Left lung (tissue), 10 donors: Measurements from ENCODE around the gene PDE8A. TPM values are rescaled to one million over a fixed set of nuclear protein-coding genes. Genes with fewer than 3 reads are reported as not detected.

Experiments used
- ATAC-seq: fragments of 200-7000 bp; cut with Tn5 transposase; one replicate; pipeline ENCODE4 v1.9.1; 2020; ENCODE audit warnings: moderate library complexity
- DNase-seq, 4 donors: peaks; one replicate each; pipeline ENCODE4 v3.0.0-alpha.2; 2013 to 2020
- H3K27ac ChIP-seq, 2 donors: fragments of 200-600 bp; sonication (generic) in 1 of 2; one replicate each; pipeline versions ENCODE4 v1.5.0 to v1.8.0; 2020 to 2021
- H3K27me3 ChIP-seq, 2 donors: fragments of 200-600 bp; sonication (generic) in 1 of 2; one replicate each; pipeline versions ENCODE4 v1.5.0 to v1.8.0; 2020 to 2021
- H3K36me3 ChIP-seq, 2 donors: fragments of 200-600 bp; sonication (generic) in 1 of 2; one replicate each; pipeline versions ENCODE4 v1.5.0 to v1.8.0; 2020 to 2021
- H3K4me1 ChIP-seq, 2 donors: fragments of 200-600 bp; one replicate each; pipeline ENCODE4 v1.8.0; 2021
- H3K4me3 ChIP-seq, 2 donors: fragments of 200-600 bp; sonication (generic) in 1 of 2; one replicate each; pipeline versions ENCODE4 v1.5.0 to v1.8.0; 2020 to 2021; ENCODE audit warnings: mild to moderate bottlenecking in 1 of 2
- H3K9me3 ChIP-seq, 2 donors: fragments of 200-600 bp; sonication (generic) in 1 of 2; one replicate each; pipeline versions ENCODE4 v1.5.0 to v1.8.0; 2020 to 2021
- intact Hi-C, 2 donors: fragments of 100-400 bp; cut with DNase I; formaldehyde crosslinking; loops; one replicate each; pipeline versions ENCODE4 v1.11.2 to v1.14.2; 2022
- polyA plus RNA-seq, 6 donors: library from polyadenylated mRNA; unstranded; fragments of 120-200 nt; gene quantifications; one replicate each; pipeline ENCODE4 v1.2.1, GENCODE V29; 2013; ENCODE audit not compliant: insufficient read length in 6 of 6
- total RNA-seq, 2 donors: library from RNA; stranded (reverse); fragmentation: NEBNext Ultra II Directional; extraction: Animal tissue kit (Norgen Biotek cat#: 25700); gene quantifications; one replicate each; pipeline ENCODE4 v1.2.1, GENCODE V29; 2021
- TF ChIP-seq, protein P1 (sequence below), 2 donors: fragments of 200-600 bp; sonication (generic) in 1 of 2; IDR thresholded peaks; one replicate each; pipeline versions ENCODE4 v1.5.0 to v1.8.0; 2021; ENCODE audit warnings: antibody characterized with exemption in 2 of 2
- donor health status: DM: no; HTN: yes; CAD: no.
- donor health status: DM: no; HTN: no; CAD: no.

The PDE8A gene
- total and polyA plus RNA-seq, 8 donors = 30.4 to 64.0 (median 48.4) TPM

GRCh38 chr15:84947947-84948830 is 33.5 kb upstream of the PDE8A start:
- H3K4me1 ChIP-seq = no peaks in the 10 kb centered on the region
- H3K36me3 ChIP-seq = no peaks in the 10 kb centered on the region
- no peaks in the 10 kb centered on the region for H3K27me3 ChIP-seq
- intact Hi-C loops = no loop called here
- no peak overlapping the region for H3K4me3 ChIP-seq
- peak in 1 of 4 donors; percentile 44 for DNase-seq
- TF ChIP-seq, protein P1, sequence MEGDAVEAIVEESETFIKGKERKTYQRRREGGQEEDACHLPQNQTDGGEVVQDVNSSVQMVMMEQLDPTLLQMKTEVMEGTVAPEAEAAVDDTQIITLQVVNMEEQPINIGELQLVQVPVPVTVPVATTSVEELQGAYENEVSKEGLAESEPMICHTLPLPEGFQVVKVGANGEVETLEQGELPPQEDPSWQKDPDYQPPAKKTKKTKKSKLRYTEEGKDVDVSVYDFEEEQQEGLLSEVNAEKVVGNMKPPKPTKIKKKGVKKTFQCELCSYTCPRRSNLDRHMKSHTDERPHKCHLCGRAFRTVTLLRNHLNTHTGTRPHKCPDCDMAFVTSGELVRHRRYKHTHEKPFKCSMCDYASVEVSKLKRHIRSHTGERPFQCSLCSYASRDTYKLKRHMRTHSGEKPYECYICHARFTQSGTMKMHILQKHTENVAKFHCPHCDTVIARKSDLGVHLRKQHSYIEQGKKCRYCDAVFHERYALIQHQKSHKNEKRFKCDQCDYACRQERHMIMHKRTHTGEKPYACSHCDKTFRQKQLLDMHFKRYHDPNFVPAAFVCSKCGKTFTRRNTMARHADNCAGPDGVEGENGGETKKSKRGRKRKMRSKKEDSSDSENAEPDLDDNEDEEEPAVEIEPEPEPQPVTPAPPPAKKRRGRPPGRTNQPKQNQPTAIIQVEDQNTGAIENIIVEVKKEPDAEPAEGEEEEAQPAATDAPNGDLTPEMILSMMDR (IDR thresholded peaks at IDR 0.05) = no peak
- H3K9me3 ChIP-seq = no peaks in the 10 kb centered on the region
- H3K27ac ChIP-seq = no peak overlapping the region
- peak; percentile 71 for ATAC-seq

DNA sequence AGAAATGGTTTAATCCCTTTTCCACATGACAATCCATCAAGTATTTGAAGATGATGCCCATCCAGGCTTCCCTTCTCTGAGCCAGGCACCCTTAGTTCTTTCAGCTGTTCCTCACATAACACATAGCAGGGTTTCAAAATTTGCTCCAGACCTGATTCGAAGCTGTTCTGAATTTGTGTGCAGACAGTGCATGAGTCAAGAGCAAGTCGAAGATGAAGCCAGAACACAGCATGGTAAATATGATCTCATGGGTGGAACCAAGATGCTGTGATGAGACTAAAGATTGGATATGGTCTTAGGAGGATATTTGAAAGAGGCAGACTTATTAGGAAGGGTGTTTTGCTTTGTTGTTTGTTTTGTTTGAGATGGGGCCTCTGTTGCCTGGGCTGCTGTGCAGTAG is 32.6 kb upstream of the PDE8A start:
- no peak overlapping the region for H3K27ac ChIP-seq
- DNase-seq (no peak), ATAC-seq (peak; percentile 16)
- no peak overlapping the region for H3K4me3 ChIP-seq
- TF ChIP-seq, protein P1 (IDR thresholded peaks at IDR 0.05) = no peak
- H3K9me3 ChIP-seq = no peaks in the 10 kb centered on the region
- H3K27me3 ChIP-seq = no peaks in the 10 kb centered on the region
- intact Hi-C loops = no loop called here
- no peaks in the 10 kb centered on the region for H3K4me1 ChIP-seq
- no peaks in the 10 kb centered on the region for H3K36me3 ChIP-seq

- no peak overlapping the region for H3K4me3 ChIP-seq
- intact Hi-C loops = loop anchor here in 1 of 2 donors (10.0 kb wide), 1 partner anchor 95 kb away; no protein-coding TSS in a partner anchor
- no peaks in the 10 kb centered on the region for H3K36me3 ChIP-seq
- no peaks in the 10 kb centered on the region for H3K27me3 ChIP-seq
- H3K9me3 ChIP-seq = no peaks in the 10 kb centered on the region
- no peak overlapping the region for H3K27ac ChIP-seq
- no peak for ATAC-seq
- DNase-seq = no peak
- no peaks in the 10 kb centered on the region for H3K4me1 ChIP-seq
- TF ChIP-seq, protein P1 (IDR thresholded peaks at IDR 0.05) = no peak
Measured at GRCh38 chr15:84949845-84950569, 31.6 kb upstream of the PDE8A start.

DNA sequence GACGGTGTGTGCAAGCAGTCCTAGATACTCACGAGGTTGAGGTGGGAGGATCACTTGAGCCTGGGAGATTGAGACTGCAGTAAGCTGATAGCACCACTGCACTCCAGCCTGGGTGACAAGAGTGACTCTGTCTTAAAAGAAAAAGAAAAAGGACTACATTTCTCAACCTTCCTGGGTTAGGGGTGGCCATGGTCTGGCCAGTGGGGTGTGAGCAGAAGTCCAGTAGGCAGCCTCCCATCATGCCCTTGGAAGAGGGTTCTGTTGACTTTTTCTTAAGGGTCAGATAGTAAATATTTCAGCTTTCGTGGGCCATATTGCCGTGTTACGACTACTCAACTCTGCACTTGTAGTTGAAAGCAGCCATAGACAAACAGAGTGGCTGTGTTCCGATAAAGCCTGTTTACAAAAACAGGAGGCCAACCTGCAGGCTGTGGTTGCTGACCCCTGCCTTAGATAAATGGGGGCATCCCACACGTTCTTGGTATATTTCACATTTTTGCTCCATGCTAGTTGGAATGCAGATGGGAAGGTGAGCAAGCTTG is 31.0 kb upstream of the PDE8A start:
- H3K9me3 ChIP-seq = no peaks in the 10 kb centered on the region
- H3K4me3 ChIP-seq = no peak overlapping the region
- no peak for DNase-seq
- ATAC-seq = no peak
- H3K27me3 ChIP-seq = no peaks in the 10 kb centered on the region
- intact Hi-C loops = loop anchor here in 1 of 2 donors (10.0 kb wide), 1 partner anchor 94 kb away; no protein-coding TSS in a partner anchor
- H3K4me1 ChIP-seq = peaks cover 0 to 5% of the 10 kb centered on the region in 2 donors
- TF ChIP-seq, protein P1 (IDR thresholded peaks at IDR 0.05) = no peak
- H3K27ac ChIP-seq = no peak overlapping the region
- no peaks in the 10 kb centered on the region for H3K36me3 ChIP-seq

DNA sequence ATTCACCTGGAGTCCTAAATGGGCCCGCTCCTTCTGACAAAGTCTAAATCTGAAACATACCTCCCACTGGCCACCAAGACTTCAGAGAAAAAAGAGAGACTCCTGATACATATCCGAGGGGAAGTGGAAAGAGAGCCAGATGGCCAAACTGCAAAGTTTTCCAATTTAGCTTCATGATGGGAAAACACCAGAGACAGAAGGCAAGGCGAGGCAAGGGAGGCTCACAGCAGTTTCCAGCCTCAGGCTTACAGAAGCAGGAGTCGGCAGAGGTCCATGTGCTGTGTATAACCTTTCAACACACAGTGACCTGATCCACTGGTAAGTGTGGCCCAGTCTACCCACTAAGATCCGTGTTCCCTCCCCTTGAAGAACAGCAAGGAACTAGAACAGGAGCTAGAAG is 29.9 kb upstream of the PDE8A start:
- no peak overlapping the region for H3K27ac ChIP-seq
- no peaks in the 10 kb centered on the region for H3K9me3 ChIP-seq
- intact Hi-C loops = loop anchor here in 1 of 2 donors (10.0 kb wide), 1 partner anchor 93 kb away; no protein-coding TSS in a partner anchor
- ATAC-seq = no peak
- H3K4me3 ChIP-seq = no peak overlapping the region
- H3K4me1 ChIP-seq = peaks cover 0 to 6% of the 10 kb centered on the region in 2 donors
- no peaks in the 10 kb centered on the region for H3K27me3 ChIP-seq
- no peak for DNase-seq
- H3K36me3 ChIP-seq = no peaks in the 10 kb centered on the region
- TF ChIP-seq, protein P1 (IDR thresholded peaks at IDR 0.05) = no peak
